Lung (tissue), 12 donors: ENCODE data around the gene HBB. TPM values are rescaled to one million over a fixed set of nuclear protein-coding genes. Genes with fewer than 3 reads are reported as not detected.

Experiments used
- ATAC-seq: fragments of 200-7000 bp; cut with Tn5 transposase; one replicate; pipeline ENCODE4 v1.9.1; 2020; ENCODE audit warnings: moderate number of reproducible peaks; ENCODE audit not compliant: insufficient read depth, low FRiP score
- DNase-seq, 3 donors: peaks; one replicate each; pipeline ENCODE4 v3.0.0-alpha.2; 2013 to 2017
- H3K27ac ChIP-seq, 2 donors: one replicate each; pipeline ENCODE4 v1.5.1; 2013; ENCODE audit warnings: mild to moderate bottlenecking in 2 of 2, moderate library complexity in 2 of 2, control low read depth in 1 of 2, inconsistent platforms in 1 of 2, low read depth in 1 of 2, low read length in 1 of 2
- H3K27me3 ChIP-seq, 3 donors: one replicate each; pipeline ENCODE4 v1.5.1; 2013; ENCODE audit warnings: low read length in 2 of 3; ENCODE audit not compliant: control insufficient read depth in 3 of 3, insufficient read depth in 3 of 3
- H3K36me3 ChIP-seq, 4 donors: one replicate each; pipeline ENCODE4 v1.5.1; 2013; ENCODE audit warnings: low read length in 4 of 4, mild to moderate bottlenecking in 1 of 4, moderate library complexity in 1 of 4; ENCODE audit not compliant: control insufficient read depth in 4 of 4, insufficient read depth in 4 of 4
- H3K4me1 ChIP-seq, 5 donors: one replicate each; pipeline ENCODE4 v1.5.1; 2013; ENCODE audit warnings: low read length in 5 of 5, mild to moderate bottlenecking in 2 of 5, moderate library complexity in 1 of 5; ENCODE audit not compliant: control insufficient read depth in 5 of 5, insufficient read depth in 5 of 5
- H3K4me3 ChIP-seq: one replicate; pipeline ENCODE4 v1.5.1; 2013; ENCODE audit warnings: mild to moderate bottlenecking, control low read depth, moderate library complexity
- H3K9ac ChIP-seq, 2 donors: one replicate each; pipeline ENCODE4 v1.5.1; 2013; ENCODE audit warnings: low read length in 2 of 2, control low read depth in 1 of 2; ENCODE audit not compliant: insufficient read depth in 1 of 2
- H3K9me3 ChIP-seq, 4 donors: one replicate each; pipeline ENCODE4 v1.5.1; 2013; ENCODE audit warnings: low read length in 3 of 4, mild to moderate bottlenecking in 1 of 4, moderate library complexity in 1 of 4; ENCODE audit not compliant: control insufficient read depth in 4 of 4, insufficient read depth in 3 of 4
- CTCF ChIP-seq: IDR thresholded peaks from 2 replicates; pipeline ENCODE4 v1.5.1; 2012; ENCODE audit warnings: mild to moderate bottlenecking; ENCODE audit errors: control extremely low read depth, extremely low read depth
- whole genome bisulfite sequencing, 2 donors: extraction: QIAGEN DNeasy Blood & Tissue Kit; methylation state at CpG; one replicate each; pipeline ENCODE4 v1.1.7; 2013; 5-methylcytosine and 5-hydroxymethylcytosine counted together
- polyA plus RNA-seq, 2 donors: library from polyadenylated mRNA; stranded (reverse); fragments of 200-250 nt; gene quantifications; one replicate each; pipeline ENCODE4 v1.2.1, GENCODE V29; 2013
- total RNA-seq, 2 donors: library from RNA; depleted of rRNA in 1 of 2; stranded (reverse); fragments of >200 nt in 1 of 2; gene quantifications; one replicate each; pipeline ENCODE4 v1.2.1, GENCODE V29; 2014 to 2021
- donor health status: control.
- donor health status: control.
- donor health status: Bipolar disorder and iron deficiency.
- donor health status: healthy.
- donor health status: DM: yes; HTN: yes; CAD: no.

The HBB gene
- total and polyA plus RNA-seq, 4 donors: 39.4 to 1,072 (median 651) TPM

GRCh38 chr11:5223146-5223545 lies 3.7 kb downstream of the HBB start:
- no peaks in the 10 kb centered on the region for H3K4me1 ChIP-seq
- ATAC-seq: no peak
- no peak for DNase-seq
- H3K27me3 ChIP-seq: no peaks in the 10 kb centered on the region
- H3K9ac ChIP-seq: no peak overlapping the region
- H3K36me3 ChIP-seq: no peaks in the 10 kb centered on the region
- no peak overlapping the region for H3K27ac ChIP-seq
- H3K4me3 ChIP-seq: no peak overlapping the region
- no peak for TF ChIP-seq CTCF
- no peaks in the 10 kb centered on the region for H3K9me3 ChIP-seq
- 91 to 96% methylated on average over 6 of the region's 6 CpGs for WGBS, 2 donors

- ATAC-seq: no peak
- no peak overlapping the region for H3K27ac ChIP-seq
- 59 to 73% methylated on average over 7 of the region's 7 CpGs for WGBS, 2 donors
- no peaks in the 10 kb centered on the region for H3K4me1 ChIP-seq
- H3K9me3 ChIP-seq: no peaks in the 10 kb centered on the region
- no peak for TF ChIP-seq CTCF
- DNase-seq: no peak
- no peak overlapping the region for H3K9ac ChIP-seq
- no peak overlapping the region for H3K4me3 ChIP-seq
- no peaks in the 10 kb centered on the region for H3K27me3 ChIP-seq
- no peaks in the 10 kb centered on the region for H3K36me3 ChIP-seq
Observed at GRCh38 chr11:5210376-5210885, 16.4 kb downstream of the HBB start.

GRCh38 chr11:5204787-5205186 lies 22.1 kb downstream of the HBB start:
- H3K4me1 ChIP-seq: no peaks in the 10 kb centered on the region
- no peak overlapping the region for H3K4me3 ChIP-seq
- ATAC-seq (no peak), DNase-seq (peak in 2 of 3 donors; percentile 39 to 52)
- H3K9ac ChIP-seq: no peak overlapping the region
- TF ChIP-seq CTCF: peak; percentile 8
- no peaks in the 10 kb centered on the region for H3K9me3 ChIP-seq
- H3K36me3 ChIP-seq: no peaks in the 10 kb centered on the region
- no peaks in the 10 kb centered on the region for H3K27me3 ChIP-seq
- no peak overlapping the region for H3K27ac ChIP-seq
- WGBS, 2 donors: 17 to 57% methylated on average over 1 of the region's 1 CpG

GRCh38 chr11:5203366-5203765 lies 23.5 kb downstream of the HBB start:
- DNase-seq (no peak), ATAC-seq (no peak)
- H3K36me3 ChIP-seq: no peaks in the 10 kb centered on the region
- H3K27me3 ChIP-seq: no peaks in the 10 kb centered on the region
- WGBS, 2 donors: 78 to 97% methylated on average over 2 of the region's 2 CpGs
- TF ChIP-seq CTCF: no peak
- no peaks in the 10 kb centered on the region for H3K4me1 ChIP-seq
- no peak overlapping the region for H3K9ac ChIP-seq
- H3K27ac ChIP-seq: no peak overlapping the region
- no peak overlapping the region for H3K4me3 ChIP-seq
- no peaks in the 10 kb centered on the region for H3K9me3 ChIP-seq
